Gastroesophageal sphincter (tissue), 4 donors: Measurements from ENCODE around the gene MACF1. TPM values are rescaled to one million over a fixed set of nuclear protein-coding genes. Genes with fewer than 3 reads are reported as not detected.
"Not testable (repeated sequence)": the region's sequence is repeated elsewhere in the genome, so short reads cannot be mapped to it uniquely, and the experiment has no call there.

Experiments
- ATAC-seq: fragments of 150-250 bp; one replicate; pipeline ENCODE4 v1.9.1; 2016; ENCODE audit warnings: mild to moderate bottlenecking, moderate library complexity
- H3K27ac ChIP-seq, 4 donors: fragments of 200-600 bp; sonication (generic) in 3 of 4; 1 replicate in 3 of 4; 2 replicates in 1 of 4; pipeline ENCODE4 v1.5.1; 2016 to 2019
- H3K27me3 ChIP-seq: fragments of 200-600 bp; sonication (generic); one replicate; pipeline ENCODE4 v1.5.1; 2019
- H3K36me3 ChIP-seq, 2 donors: fragments of 200-600 bp; sonication (generic); one replicate each; pipeline ENCODE4 v1.5.1; 2019; ENCODE audit warnings: control low read depth in 1 of 2
- H3K4me1 ChIP-seq, 3 donors: fragments of 200-600 bp; sonication (generic); 1 replicate in 2 of 3; 2 replicates in 1 of 3; pipeline ENCODE4 v1.5.1; 2016 to 2019; ENCODE audit warnings: control low read depth in 2 of 3
- H3K4me3 ChIP-seq, 2 donors: fragments of 200-600 bp; sonication (generic); one replicate each; pipeline ENCODE4 v1.5.1; 2019; ENCODE audit warnings: mild to moderate bottlenecking in 1 of 2, moderate library complexity in 1 of 2
- H3K9me3 ChIP-seq, 3 donors: fragments of 200-600 bp; sonication (generic); one replicate each; pipeline ENCODE4 v1.5.1; 2017 to 2019; ENCODE audit warnings: control low read depth in 2 of 3
- EP300 ChIP-seq: sonication (generic); formaldehyde crosslinking; IDR thresholded peaks from one replicate; pipeline ENCODE4 v1.6.1; 2017; ENCODE audit warnings: antibody characterized with exemption, mild to moderate bottlenecking
- POLR2A ChIP-seq, 2 donors: fragments of 450-650 bp; IDR thresholded peaks; one replicate each; pipeline ENCODE4 v1.6.1; 2017; ENCODE audit warnings: antibody characterized with exemption in 2 of 2, mild to moderate bottlenecking in 2 of 2, moderate library complexity in 1 of 2
- POLR2AphosphoS5 ChIP-seq: sonication (generic); formaldehyde crosslinking; IDR thresholded peaks from one replicate; pipeline ENCODE4 v1.6.1; 2017; ENCODE audit warnings: antibody characterized with exemption
- WGBS, 2 donors: methylation state at CpG; one replicate each; pipeline ENCODE4 v1.1.5; 2018; ENCODE audit warnings: low coverage in 1 of 2; 5-methylcytosine and 5-hydroxymethylcytosine counted together
- total RNA-seq, 4 donors: library from RNA; depleted of rRNA; stranded (reverse); fragments of >200 nt; gene quantifications; one replicate each; pipeline ENCODE4 v1.1.0, GENCODE V29; 2016
- TF ChIP-seq, protein P1 (sequence below), 4 experiments: fragments of 200-600 bp in 2 of 4; fragments of 450-650 bp in 2 of 4; sonication (generic) in 1 of 4; IDR thresholded peaks; one replicate each; pipeline ENCODE4 v1.5.1; 2017 to 2019; ENCODE audit warnings: antibody characterized with exemption in 4 of 4, mild to moderate bottlenecking in 2 of 4, moderate library complexity in 2 of 4

The MACF1 gene
- total RNA-seq, 4 donors from 2014 or later = 454 to 752 (median 541) TPM

DNA sequence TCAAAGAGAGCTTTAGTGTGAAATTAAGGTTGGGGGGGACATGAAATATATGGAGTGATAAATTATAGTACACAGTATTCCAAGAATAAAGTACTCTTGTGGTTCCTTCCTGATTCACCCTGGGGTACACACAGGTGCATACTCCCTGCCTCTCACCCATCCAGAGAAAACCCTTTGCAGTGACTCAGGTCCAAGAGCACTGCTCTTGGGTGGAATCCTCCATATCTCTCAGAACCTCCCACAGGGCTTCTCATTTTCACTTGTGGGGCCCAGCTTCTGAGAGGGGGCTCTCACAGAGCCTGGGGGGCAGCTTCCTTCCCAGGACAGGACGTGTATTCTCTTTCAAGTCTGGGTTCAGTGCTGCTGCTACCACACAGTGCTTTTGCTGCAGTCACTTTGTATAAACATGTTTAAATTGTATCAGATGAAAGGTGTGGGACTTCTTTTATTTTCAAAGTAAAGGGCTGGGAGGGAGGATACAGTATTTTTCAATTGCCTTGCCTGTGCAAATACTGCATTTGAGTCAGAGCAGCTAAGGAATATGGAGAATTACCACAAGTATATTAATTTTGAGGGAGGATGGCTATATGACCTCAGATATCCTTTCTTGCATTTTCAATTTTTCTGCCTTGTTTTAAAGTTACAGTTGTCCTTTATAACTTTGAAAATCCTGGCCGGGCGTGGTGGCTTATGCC, 262.1 kb downstream of the MACF1 start:
- TF ChIP-seq, protein P1, sequence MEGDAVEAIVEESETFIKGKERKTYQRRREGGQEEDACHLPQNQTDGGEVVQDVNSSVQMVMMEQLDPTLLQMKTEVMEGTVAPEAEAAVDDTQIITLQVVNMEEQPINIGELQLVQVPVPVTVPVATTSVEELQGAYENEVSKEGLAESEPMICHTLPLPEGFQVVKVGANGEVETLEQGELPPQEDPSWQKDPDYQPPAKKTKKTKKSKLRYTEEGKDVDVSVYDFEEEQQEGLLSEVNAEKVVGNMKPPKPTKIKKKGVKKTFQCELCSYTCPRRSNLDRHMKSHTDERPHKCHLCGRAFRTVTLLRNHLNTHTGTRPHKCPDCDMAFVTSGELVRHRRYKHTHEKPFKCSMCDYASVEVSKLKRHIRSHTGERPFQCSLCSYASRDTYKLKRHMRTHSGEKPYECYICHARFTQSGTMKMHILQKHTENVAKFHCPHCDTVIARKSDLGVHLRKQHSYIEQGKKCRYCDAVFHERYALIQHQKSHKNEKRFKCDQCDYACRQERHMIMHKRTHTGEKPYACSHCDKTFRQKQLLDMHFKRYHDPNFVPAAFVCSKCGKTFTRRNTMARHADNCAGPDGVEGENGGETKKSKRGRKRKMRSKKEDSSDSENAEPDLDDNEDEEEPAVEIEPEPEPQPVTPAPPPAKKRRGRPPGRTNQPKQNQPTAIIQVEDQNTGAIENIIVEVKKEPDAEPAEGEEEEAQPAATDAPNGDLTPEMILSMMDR (IDR thresholded peaks at IDR 0.05) = no peak
- TF ChIP-seq EP300 (no peak), POLR2A (IDR thresholded peaks at IDR 0.05) (no peak), POLR2AphosphoS5 (no peak)
- ATAC-seq = no peak
- Histone ChIP-seq H3K27ac (peak overlapping the region in 2 of 4 donors; percentile 36 to 37), H3K36me3 (peaks cover 11 to 100% of the 10 kb centered on the region in 2 donors), H3K9me3 (no peaks in the 10 kb centered on the region), H3K4me1 (peaks cover 0 to 16% (median 0%) of the 10 kb centered on the region in 3 donors), H3K4me3 (no peak overlapping the region), H3K27me3 (no peaks in the 10 kb centered on the region)
- WGBS, 2 donors = 56 to 73% methylated on average over 3 of the region's 3 CpGs

DNA sequence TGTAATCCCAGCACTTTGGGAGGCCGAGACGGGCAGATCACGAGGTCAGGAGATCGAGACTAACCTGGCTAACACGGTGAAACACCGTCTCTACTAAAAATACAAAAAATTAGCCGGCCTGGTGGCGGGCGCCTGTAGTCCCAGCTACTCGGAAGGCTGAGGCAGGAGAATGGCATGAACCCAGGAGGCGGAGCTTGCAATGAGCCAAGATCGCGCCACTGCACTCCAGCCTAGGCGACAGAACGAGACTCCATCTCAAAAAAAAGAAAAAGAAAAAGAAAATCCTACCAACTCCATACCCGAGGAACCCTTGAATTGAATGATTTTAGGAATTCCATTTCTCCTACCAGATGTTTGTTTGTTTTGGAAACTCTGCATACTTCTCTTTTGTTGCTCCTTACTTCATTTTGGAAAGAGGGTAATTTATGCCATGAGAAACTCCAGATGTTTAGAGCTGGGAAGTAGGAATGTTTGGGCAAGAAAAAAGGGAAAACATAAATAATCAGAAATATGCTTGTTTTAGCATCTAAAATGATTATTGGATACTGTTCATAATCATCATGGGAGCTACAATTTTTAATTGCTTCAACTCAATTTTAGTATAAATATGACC, 262.7 kb downstream of the MACF1 start:
- Histone ChIP-seq H3K4me1 (peaks cover 0 to 16% (median 0%) of the 10 kb centered on the region in 3 donors), H3K27ac (peak overlapping the region in 1 of 4 donors; percentile 37), H3K36me3 (peaks cover 8 to 100% of the 10 kb centered on the region in 2 donors)
- not testable (repeated sequence) for H3K4me3 ChIP-seq, ATAC-seq, H3K9me3 ChIP-seq, H3K27me3 ChIP-seq
- TF ChIP-seq, protein P1 (IDR thresholded peaks at IDR 0.05) = peak in 2 of 4 experiments; percentile 3 to 23
- WGBS, 2 donors = 38 to 63% methylated on average over 4 to 11 of the region's 16 CpGs

DNA sequence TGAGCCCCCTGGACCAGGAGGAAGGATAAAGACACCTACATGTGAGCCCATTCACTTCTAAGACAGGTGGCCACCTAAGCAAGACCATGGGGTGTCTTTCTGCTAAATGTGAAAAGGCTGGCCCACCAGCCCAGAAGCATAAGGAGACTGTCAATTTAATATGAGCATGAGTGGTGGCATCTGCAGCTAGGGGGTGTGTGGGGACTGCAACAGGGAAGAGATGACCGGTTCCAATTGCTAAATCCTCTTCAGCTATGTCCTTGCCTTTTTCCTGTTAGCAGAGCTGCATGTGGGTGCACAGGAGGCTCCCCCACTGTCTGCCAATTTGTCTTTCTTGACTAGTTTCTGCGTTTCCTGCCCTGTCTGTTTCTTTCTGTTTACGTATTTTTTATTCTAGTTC, 264.7 kb downstream of the MACF1 start:
- ATAC-seq = no peak
- TF ChIP-seq, protein P1 (IDR thresholded peaks at IDR 0.05) = no peak
- TF ChIP-seq POLR2AphosphoS5 (no peak), POLR2A (IDR thresholded peaks at IDR 0.05) (no peak), EP300 (no peak)
- no peaks in the 10 kb centered on the region for H3K27me3 ChIP-seq
- H3K4me3 ChIP-seq = no peak overlapping the region
- no peaks in the 10 kb centered on the region for H3K9me3 ChIP-seq
- peaks cover 0 to 16% (median 0%) of the 10 kb centered on the region in 3 donors for H3K4me1 ChIP-seq
- peak overlapping the region in 1 of 4 donors; percentile 4 for H3K27ac ChIP-seq
- WGBS, 2 donors = 53 to 56% methylated on average over 3 of the region's 3 CpGs
- peaks cover 8 to 100% of the 10 kb centered on the region in 2 donors for H3K36me3 ChIP-seq

DNA sequence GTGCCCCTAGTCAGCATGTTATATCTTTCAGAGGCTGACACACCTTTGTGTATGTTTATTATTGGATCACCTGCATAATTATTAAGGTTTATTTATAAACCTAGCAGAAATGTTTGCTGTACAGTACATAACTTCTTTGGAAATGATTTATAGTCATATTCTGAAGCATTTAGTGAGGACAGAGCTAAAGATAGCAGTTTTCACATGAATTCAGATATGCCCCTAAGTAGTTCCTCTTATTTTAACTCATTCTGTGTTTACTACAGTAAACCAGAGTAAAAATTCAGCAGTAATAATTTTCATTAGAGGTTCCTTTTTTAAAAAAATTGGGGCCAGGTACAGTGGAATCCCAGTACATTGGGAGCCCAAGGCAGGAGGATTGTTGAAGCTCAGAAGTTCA, 265.5 kb downstream of the MACF1 start:
- no peak overlapping the region for H3K27ac ChIP-seq
- no peak overlapping the region for H3K4me3 ChIP-seq
- no peak for ATAC-seq
- peaks cover 0 to 16% (median 0%) of the 10 kb centered on the region in 3 donors for H3K4me1 ChIP-seq
- H3K27me3 ChIP-seq = no peaks in the 10 kb centered on the region
- no peaks in the 10 kb centered on the region for H3K9me3 ChIP-seq
- TF ChIP-seq, protein P1 (IDR thresholded peaks at IDR 0.05) = no peak
- no peak for TF ChIP-seq EP300
- TF ChIP-seq POLR2A (IDR thresholded peaks at IDR 0.05) = no peak
- no peak for TF ChIP-seq POLR2AphosphoS5
- peaks cover 5 to 100% of the 10 kb centered on the region in 2 donors for H3K36me3 ChIP-seq

DNA sequence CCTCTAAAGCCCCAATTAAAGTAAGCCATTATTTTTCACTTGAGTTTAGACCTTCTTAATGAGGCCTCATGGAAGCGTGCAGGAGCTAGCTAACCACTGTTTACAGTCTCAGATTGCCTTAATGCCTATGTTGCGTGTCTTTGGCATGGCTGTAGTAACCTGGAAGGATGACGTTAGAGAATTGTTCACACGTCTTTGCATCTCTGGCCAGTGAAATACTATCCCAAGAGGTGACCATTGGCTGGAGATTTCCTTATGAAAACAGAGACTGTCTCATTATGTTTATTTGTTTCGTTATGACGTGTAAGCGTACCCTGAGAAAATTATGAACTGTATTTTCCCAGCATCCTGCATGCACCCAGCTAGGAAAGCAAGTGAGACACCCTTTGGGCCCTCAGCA, 268.3 kb downstream of the MACF1 start:
- no peak for ATAC-seq

More for the DNA sequence above, 268.3 kb downstream of the MACF1 start:
- WGBS, 2 donors = 72 to 78% methylated on average over 7 of the region's 7 CpGs
- H3K27me3 ChIP-seq = no peaks in the 10 kb centered on the region
- no peak overlapping the region for H3K27ac ChIP-seq
- no peak overlapping the region for H3K4me3 ChIP-seq
- H3K9me3 ChIP-seq = no peaks in the 10 kb centered on the region
- H3K36me3 ChIP-seq = peaks cover 5 to 98% of the 10 kb centered on the region in 2 donors
- TF ChIP-seq POLR2A (IDR thresholded peaks at IDR 0.05) (no peak), EP300 (no peak), POLR2AphosphoS5 (no peak)
- TF ChIP-seq, protein P1 (IDR thresholded peaks at IDR 0.05) = no peak
- H3K4me1 ChIP-seq = no peaks in the 10 kb centered on the region
